Measurements from ENCODE around the gene KLF4.
A peak's percentile ranks its signal among the peaks of the same experiment; 100 is the strongest.

The KLF4 gene

DNA sequence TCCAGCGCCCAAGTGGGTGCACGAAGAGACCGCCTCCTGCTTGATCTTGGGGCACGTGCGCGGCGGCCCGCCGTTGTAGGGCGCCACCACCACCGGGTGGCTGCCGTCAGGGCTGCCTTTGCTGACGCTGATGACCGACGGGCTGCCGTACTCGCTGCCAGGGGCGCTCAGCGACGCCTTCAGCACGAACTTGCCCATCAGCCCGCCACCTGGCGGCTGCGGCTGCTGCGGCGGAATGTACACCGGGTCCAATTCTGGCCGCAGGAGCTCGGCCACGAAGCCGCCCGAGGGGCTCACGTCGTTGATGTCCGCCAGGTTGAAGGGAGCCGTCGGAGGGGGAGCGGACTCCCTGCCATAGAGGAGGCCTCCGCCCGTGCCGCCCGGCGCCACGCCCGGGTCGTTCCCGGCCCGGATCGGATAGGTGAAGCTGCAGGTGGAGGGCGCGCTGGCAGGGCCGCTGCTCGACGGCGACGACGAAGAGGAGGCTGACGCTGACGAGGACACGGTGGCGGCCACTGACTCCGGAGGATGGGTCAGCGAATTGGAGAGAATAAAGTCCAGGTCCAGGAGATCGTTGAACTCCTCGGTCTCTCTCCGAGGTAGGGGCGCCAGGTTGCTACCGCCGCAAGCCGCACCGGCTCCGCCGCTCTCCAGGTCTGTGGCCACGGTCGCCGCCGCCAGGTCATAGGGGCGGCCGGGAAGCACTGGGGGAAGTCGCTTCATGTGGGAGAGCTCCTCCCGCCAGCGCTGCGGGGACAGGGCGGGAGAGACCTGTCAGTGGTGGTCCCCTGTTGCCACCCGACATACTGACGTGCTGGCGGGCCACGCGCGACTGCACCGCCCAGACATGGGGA, 1.8 kb downstream of the KLF4 start:
- no peak for DNase-seq (ENCODE audit: low spot score)

DNA sequence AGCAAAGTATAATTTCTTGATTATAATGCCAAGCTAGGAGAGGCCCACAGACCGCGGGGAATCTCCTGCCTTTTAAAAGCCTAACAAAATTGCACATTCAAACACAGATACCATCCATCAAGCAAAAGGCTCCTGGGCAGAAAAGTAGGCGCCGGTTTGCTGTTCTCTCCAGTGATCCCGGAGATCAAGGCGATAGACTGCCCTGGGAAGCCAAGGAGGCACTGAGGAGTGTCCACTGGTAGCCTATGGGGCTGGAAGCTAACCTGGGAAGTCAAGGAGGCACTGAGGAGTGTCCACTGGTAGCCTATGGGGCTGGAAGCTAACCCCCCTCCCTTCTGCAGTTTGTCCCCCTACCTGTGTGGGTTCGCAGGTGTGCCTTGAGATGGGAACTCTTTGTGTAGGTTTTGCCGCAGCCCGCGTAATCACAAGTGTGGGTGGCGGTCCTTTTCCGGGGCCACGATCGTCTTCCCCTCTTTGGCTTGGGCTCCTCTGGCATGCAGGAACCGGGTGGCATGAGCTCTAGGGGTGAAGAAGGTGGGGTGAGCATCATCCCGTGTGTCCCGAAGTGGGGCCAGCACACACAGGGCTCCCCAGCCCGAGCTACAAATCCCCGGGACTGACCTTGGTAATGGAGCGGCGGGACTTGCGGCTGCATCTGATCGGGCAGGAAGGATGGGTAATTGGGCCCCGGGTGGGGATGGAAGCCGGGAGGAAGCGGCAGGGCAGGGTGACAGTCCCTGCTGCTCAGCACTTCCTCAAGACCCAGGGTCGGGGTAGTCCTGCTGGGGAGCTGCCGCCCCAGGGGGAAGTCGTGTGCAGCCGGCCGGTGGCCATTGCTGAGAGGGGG, 2.7 kb downstream of the KLF4 start:
- no peak for DNase-seq (ENCODE audit: low spot score)

DNA sequence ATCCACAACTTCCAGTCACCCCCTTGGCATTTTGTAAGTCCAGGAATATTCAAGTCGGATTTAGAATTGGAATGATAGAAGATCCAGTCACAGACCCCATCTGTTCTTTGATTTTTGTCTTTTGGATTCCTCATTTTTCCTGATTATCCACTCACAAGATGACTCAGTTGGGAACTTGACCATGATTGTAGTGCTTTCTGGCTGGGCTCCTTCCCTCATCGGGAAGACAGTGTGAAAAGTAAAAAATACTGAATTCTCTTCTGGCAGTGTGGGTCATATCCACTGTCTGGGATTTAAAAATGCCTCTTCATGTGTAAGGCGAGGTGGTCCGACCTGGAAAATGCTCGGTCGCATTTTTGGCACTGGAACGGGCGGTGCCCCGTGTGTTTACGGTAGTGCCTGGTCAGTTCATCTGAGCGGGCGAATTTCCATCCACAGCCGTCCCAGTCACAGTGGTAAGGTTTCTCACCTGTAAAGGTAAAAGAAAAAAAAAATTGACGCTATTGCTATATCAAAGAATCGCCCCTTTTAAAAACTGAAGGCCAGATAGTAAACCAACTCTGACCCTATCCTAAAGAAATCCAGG, 4.0 kb downstream of the KLF4 start:
- no peak for DNase-seq (ENCODE audit: low spot score)

DNA sequence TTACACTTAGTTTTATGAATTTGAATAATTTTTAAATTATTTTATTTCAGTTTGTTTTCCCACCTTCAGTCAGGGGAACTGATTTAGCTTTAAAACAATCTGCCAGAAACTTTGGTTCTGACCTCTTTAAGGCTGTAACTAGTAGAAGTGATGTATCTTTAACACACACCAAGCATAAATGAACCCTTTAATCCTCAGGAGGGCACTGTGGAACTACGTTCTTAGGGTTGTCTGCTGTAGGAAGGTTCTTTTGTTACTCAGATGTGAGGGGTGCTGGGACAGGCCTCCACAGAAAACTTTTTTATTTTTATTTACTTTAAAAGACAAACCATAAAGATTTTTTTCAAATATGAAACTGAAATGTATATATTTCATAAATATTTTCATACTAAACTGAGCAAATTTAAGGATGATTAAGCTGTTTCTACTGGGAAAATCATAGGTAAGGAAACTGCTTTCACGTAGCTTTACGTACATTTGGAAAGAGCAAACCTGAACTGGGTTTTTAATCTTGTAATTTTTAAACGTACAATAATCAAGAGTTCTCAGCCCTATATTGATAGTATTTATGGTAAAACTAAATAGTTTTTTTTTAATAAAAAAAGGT, 5.3 kb downstream of the KLF4 start:
- peak; percentile 75 for DNase-seq (ENCODE audit: low spot score)

DNA sequence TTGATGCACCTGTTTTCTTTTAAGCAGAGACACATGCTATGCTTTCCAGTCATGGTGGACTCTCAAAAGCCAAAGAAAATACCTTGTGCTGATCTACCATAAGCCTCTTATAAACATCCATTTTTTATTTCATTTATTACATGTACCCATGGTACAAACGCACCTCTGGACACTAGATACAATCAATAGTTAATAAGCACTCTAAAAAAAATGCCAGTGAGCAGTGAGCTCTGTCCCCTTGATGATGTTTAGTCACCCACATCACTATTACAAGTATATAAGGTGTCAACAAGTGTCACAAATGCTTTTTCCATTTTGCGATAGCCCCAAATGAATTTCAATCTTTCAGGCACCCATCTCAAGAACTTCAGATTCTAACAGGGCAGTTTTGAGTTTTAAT, 5.9 kb downstream of the KLF4 start:
- no peak for DNase-seq (ENCODE audit: low spot score)

DNA sequence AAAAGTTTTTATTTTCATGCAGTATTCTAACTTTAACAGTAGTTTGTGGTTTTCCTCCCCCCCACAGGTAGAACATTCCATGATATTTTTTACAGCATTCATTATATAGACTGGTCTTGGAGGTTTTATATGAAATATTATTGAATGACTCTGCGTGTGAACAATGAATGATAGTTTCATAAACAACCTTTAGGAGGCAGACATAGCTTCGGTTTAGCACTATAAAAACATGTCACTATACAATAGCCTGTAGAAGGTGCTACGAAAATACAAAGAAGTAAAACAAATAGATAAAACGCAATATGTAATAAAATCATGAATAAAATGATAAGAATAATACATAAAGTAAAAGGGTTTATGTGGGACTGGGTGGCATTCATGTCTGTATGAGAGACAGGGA, 8.5 kb downstream of the KLF4 start:
- no peak for DNase-seq (ENCODE audit: low spot score)

DNA sequence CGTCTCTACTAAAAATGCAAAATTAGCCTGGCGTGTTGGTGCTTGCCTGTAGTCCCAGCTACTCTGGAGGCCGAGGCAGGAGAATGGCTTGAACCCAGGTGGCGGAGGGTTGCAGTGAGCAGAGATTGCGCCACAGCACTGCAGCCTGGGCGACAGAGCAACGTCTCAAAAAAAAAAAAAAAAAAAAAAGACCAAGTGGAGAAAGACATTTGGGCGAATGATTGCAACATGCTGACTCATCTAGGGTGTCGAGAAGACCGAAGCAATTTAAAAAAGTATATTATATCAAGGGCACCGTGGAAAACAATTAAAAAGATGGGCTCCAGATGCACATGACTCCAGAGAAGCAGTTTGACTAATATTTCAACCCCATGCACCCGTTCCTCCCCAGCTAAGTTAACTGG, 9.2 kb downstream of the KLF4 start:
- no peak for DNase-seq (ENCODE audit: low spot score)

DNA sequence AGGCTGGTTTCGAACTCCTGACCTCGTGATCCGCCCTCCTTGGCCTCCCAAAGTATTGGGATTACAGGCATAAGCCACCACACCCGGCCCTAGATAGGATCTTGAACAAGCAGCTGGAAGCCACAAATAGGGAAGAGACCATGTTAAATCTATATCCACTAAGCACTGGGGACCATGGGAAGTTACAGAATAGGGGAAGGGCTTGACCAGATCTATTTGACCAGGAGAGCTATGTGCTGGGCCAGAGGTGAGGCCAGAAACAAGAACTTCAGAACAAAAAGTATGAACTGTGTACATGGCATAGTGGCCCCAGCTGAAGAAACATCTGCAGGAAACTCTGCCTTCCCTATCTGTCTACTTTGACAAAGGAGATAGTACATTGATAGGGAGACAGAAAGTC, 10.8 kb downstream of the KLF4 start:
- DNase-seq (ENCODE audit: low spot score) = no peak

DNA sequence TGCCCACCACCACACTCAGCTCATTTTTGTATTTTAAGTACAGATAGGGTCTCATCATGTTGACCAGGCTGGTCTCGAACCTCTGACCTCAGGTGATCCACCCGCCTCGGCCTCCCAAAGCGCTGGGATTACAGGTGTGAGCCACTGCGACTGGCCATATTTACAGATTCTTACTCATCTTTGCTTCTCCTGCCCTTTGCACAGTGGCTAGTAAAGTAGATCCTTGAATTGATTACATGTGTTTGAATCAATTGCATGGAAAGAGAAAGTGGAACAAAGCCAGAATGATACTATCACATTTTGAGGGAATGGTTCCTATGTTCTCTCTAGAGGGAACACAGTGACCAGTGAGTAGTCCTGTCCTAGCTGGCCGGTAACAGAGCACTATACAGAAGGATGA, 15.4 kb downstream of the KLF4 start:
- DNase-seq (ENCODE audit: low spot score) = no peak

DNA sequence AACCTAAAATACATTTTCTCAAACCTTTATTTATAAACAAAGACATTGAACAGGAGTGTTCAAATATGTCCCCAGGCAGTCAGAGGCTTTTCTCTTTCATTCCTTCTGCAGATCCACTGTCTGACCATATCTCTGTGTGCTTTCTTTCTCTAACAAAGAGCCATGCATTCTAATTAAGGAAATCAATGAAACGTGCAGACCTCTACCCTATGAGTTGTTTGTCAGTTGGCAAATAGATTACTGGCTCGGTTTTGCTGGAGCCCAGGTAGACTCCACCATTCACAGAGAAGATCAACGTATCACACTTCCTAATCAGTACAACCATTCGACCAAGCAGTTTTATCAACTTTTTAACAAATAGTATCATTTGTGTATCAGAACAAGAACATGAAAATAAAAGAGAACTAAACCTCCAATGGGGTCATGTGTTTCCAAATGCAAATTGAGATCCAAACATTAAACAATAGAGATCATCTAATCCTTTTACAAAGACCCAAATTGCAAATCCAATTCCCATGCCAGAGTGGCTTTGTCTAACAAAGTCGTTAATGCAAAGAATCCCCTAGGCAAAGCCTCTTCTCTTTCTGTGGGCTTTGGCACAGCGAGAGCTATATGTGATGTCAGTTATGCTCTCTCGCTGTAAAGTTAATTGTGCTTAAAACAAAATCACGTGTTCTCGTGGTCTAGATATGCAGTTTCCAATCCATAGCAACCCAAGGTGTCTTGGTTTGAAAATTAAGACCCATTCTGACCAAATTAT, 16.8 kb downstream of the KLF4 start:
- DNase-seq (ENCODE audit: low spot score) = no peak

DNA sequence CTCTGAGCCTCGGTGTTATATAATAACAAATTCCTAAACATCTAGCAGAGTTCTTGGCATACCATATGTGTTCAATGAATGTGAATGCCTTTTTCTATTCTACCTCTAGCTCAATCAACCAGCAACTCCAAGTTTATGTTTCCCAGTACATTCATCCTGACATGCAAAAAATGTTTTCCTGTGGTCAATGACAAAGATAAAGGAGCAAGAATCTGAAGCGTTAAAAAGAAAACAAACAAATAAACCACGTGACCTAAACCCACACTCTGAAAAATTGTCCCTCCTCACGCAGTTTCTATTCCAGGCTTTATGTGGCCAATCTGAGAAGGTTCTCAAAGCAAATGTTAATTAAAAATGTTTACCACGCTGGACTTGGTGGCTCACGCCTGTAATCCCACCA, 18.0 kb downstream of the KLF4 start:
- no peak for DNase-seq (ENCODE audit: low spot score)

DNA sequence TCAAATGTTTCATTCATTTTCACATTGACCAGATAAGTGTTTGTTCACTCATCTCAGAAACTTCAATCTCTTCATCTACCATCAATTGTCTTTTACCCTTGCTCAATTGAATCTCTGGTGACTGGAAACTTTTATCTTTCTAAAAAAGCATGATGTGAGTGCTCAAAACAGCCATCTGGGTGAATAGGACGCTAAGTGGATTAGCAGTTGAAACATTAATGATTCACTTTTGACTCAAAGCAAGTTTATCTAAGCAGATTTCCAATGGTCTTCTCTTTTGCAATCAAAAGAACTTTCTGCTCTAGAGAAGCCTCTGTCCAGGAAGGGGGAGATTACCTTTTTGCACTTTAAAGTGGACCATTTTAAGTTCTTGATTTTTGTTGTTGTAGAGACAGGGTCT, 22.2 kb downstream of the KLF4 start:
- no peak for DNase-seq (ENCODE audit: low spot score)

DNA sequence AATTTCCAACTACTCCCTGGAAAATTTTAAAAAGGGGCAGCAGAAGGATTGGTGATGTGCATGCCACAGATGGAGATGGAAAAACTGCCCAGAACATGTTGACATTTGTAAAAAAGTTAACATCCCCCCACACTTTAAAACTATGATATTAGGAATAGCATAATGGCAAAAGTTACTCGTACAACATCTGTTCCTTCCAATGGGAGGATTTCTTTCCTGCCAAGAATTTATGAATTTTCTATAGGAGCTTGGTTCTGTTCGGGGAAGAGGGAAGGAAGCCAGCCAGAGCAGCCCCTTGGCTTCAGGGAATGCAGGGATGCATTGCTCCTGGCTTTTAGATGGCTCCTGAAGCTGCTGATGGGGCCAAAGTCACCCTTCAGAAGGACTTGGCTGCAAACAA, 22.7 kb downstream of the KLF4 start:
- DNase-seq (ENCODE audit: low spot score) = no peak

DNA sequence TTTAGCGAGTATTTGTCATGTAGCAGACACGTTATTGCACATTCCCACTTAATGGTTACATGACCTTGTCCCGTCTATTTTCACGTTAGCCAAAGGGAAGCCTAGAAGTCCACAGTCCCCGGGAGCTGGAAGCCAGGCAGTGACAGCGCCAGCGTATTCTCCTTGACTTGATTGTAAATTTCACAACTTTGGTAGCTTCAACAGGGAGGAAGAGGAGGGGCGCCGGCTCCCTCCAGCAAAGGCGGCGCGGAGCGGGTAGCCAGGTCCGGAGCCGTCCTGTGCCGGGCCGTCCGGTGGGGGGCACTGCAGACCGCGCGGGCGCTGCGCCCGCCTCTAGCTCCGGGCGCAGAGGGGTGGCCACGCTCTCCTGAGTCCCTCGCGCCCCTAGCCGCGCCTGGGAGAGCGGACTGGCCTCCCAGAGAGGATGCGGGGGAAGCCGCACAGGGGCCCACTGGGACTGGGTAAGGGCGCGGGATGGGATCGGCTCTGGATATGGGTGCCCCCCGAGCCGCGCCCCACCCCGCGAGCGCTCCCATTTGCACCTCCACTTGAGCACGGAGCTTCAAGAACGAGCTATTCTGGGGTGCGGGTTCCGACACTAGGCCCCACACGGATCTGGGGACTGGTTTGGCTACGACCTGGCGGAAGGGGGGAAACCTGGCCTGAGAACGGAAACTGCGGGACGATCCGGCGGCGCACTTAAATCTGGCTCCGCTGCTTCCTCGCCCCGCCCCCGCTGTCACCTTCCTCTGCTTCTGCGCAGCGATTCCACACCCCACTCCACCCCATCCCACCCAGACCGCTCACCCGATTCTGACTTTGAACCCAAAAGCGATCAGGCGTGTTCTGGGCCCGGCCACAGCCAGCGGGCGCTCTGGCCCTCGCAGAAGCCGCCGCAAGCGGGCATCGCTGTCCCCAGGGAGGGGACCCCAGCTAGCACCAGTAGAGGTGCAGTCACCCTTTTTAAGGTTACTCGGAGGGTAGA, 23.8 kb downstream of the KLF4 start:
- no peak for DNase-seq (ENCODE audit: low spot score)

DNA sequence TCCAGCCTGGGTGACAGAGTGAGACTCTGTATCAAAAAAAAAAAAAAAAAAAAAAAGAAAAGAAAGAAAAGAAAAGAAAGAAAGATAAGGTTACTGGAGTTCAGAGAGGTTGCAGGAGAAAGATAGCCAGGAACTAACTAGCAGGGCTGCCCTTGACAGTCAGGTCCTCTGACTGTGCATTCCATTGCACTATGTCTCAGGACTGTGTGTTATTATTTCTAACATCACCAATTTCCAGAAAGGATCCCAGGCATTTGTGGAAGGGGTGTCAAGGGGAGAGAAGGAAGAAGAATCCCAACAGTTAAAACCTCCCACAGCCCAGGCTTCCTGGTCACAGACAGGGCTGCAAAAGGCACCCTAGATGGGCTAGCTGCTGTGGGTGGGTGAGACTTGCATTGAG, 25.1 kb downstream of the KLF4 start:
- DNase-seq (ENCODE audit: low spot score) = no peak

DNA sequence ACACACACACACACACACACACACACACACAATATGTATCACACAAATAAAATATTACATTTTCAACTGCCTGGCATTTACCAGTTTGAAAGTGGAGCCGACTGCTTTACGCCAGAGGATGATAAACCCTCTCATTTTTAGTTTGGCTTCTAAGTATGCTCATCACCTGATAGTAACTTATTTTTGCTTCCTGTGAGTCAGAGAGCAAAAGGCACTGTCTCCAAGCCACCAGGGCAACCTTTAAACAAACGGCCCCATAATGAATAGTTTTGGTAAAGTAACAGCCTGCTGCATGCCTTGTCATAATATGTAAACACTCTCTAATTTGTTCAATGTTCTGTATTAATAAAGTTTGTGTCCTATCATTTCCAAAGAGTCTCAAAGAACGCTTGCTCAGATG, 26.9 kb downstream of the KLF4 start:
- no peak for DNase-seq (ENCODE audit: low spot score)

DNA sequence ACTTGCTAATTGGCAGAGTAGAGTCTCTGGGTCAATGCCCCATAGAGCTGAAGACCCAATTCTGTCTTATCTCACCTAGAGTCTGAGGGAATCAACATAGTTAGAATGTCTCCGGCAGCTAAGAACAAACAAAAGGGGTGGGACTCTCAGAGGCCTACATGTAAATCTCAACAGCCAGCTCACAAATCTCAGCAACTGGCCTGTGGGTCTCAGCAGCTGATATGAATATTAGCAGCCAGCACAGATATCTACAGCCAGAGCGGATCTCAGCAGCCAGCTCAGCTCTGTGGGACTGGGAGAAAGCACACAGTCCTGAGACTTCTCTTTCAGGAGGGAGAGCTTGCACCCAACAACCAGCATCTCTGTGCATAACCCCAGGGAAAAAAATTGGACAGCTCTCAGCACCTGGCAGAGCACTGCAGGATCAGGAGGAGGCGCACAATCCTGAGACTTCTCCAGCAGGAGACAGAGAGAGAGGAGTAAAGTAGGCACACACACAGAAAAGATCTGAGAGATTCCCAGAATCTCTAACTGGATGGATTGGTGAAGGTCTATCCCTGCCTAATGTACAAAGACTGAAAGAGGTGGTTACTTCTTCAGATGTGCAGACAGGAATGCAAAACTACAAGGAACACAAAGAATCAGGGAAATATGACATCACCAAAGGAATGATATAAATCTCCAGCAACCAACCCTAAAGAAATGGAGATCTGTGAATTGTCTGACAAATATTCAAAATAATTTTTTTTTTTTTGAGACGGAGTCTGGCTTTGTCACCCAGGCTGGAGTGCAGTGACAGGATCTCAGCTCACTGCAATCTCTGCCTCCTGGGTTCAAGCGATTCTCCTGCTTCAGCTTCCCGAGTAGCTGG, 29.2 kb downstream of the KLF4 start:
- no peak for DNase-seq (ENCODE audit: low spot score)

DNA sequence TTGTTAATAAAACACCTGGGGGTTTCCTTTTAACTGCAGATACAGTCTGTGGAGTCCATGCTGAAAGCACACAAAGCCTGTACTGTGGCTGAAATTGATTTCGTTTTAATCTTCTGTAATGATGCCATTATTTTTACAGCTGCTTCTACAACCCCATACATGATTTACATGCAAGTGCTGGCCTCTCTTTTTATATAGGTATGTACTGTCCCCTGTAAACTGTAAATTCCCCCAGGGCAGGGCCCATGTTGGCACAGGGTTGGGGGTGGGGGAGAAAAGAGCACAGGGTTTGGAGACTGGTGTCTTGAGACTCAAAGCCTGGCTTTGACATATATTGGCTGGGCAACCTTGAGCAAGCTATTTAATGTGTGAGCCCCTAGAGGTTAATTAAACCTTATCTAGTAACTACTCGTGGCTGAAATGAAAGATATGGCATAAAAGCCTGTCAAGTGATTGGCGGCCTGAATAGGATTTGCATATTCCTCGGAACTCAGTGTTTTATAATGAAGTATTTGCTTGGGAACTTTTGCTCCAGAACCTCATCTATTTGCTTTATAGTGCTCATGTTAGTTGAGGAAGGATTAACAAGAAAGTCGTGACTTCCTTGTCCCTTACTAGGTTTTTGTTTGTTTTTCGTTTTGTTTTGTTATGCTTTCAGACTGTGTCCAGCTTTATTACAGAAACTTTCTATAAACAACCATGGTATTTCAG, 34.0 kb downstream of the KLF4 start:
- DNase-seq (ENCODE audit: low spot score) = no peak

DNA sequence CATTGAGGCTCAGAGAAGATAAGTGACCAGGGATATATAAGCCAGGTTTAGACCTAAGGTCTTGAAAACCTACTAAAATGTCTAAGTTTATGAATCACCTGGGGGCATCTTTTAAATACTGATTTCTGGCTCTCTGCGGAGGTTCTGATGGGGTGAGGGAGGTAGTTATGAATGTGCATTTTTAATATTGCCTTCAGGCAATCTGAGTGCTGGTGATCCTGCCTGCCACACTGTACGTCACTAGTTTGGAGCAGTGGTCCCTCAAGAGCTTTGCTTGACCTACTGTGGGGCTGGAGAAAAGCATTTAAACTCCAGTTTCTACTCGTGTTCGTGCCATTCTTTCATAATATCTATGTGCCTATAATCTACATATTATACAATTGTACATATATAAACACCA, 36.1 kb downstream of the KLF4 start:
- DNase-seq (ENCODE audit: low spot score) = no peak
